H9 (cell line): Measurements from ENCODE around the gene NRROS. TPM values are rescaled to one million over a fixed set of nuclear protein-coding genes. Genes with fewer than 3 reads are reported as not detected.

Experiments used
- DNase-seq: peaks from one replicate; pipeline ENCODE4 v3.0.0-alpha.2; 2017
- H2AFZ ChIP-seq: one replicate; pipeline ENCODE4 v1.6.1; 2013; ENCODE audit warnings: mild to moderate bottlenecking, low read length, control low read depth, moderate library complexity
- H2AK5ac ChIP-seq: 2 replicates; pipeline ENCODE4 v1.6.1; 2013; ENCODE audit warnings: low read length, control low read depth, mixed read lengths; ENCODE audit not compliant: insufficient read length
- H2BK120ac ChIP-seq: one replicate; pipeline ENCODE4 v1.6.1; 2013; ENCODE audit warnings: low read depth, mild to moderate bottlenecking, low read length, control low read depth, inconsistent platforms; ENCODE audit not compliant: poor library complexity, severe bottlenecking
- H2BK12ac ChIP-seq: 2 replicates; pipeline ENCODE4 v1.6.1; 2013; ENCODE audit warnings: low read length, control low read depth, mixed read lengths, low read depth; ENCODE audit not compliant: insufficient read length
- H2BK15ac ChIP-seq: 2 replicates; pipeline ENCODE4 v1.6.1; 2013; ENCODE audit warnings: low read depth, low read length, control low read depth
- H2BK20ac ChIP-seq: one replicate; pipeline ENCODE4 v1.6.1; 2013; ENCODE audit warnings: low read depth, mild to moderate bottlenecking, low read length, control low read depth, inconsistent platforms; ENCODE audit not compliant: poor library complexity, severe bottlenecking
- H2BK5ac ChIP-seq: 2 replicates; pipeline ENCODE4 v1.6.1; 2013; ENCODE audit warnings: low read length, control low read depth, mixed read lengths; ENCODE audit not compliant: insufficient read length
- H3K14ac ChIP-seq: 2 replicates; pipeline ENCODE4 v1.6.1; 2013; ENCODE audit warnings: low read length, control low read depth; ENCODE audit not compliant: insufficient read depth
- H3K18ac ChIP-seq: 2 replicates; pipeline ENCODE4 v1.6.1; 2013; ENCODE audit warnings: low read depth, mild to moderate bottlenecking, mixed read lengths, low read length, control low read depth; ENCODE audit not compliant: insufficient read length
- H3K23ac ChIP-seq: 2 replicates; pipeline ENCODE4 v1.6.1; 2013; ENCODE audit warnings: low read length, control low read depth, mixed read lengths, low read depth; ENCODE audit not compliant: insufficient read length
- H3K23me2 ChIP-seq: 2 replicates; pipeline ENCODE4 v1.6.1; 2013; ENCODE audit warnings: low read depth, mild to moderate bottlenecking, mixed read lengths, low read length, control low read depth; ENCODE audit not compliant: insufficient read length, poor library complexity, severe bottlenecking
- H3K27ac ChIP-seq: 2 replicates; pipeline ENCODE4 v1.5.1; 2013; ENCODE audit warnings: low read length, control low read depth, mixed read lengths, low read depth; ENCODE audit not compliant: insufficient read length
- H3K27me3 ChIP-seq: 2 replicates; pipeline ENCODE4 v1.6.1; 2013; ENCODE audit warnings: low read length, control low read depth, inconsistent platforms; ENCODE audit not compliant: insufficient read depth
- H3K4ac ChIP-seq: 2 replicates; pipeline ENCODE4 v1.6.1; 2013; ENCODE audit warnings: low read depth, mild to moderate bottlenecking, control low read depth, inconsistent platforms, low read length, moderate library complexity
- H3K4me1 ChIP-seq: 2 replicates; pipeline ENCODE4 v1.6.1; 2013; ENCODE audit warnings: low read length, control low read depth, inconsistent platforms; ENCODE audit not compliant: insufficient read depth
- H3K4me2 ChIP-seq: 2 replicates; pipeline ENCODE4 v1.6.1; 2013; ENCODE audit warnings: low read length, control low read depth, mixed read lengths; ENCODE audit not compliant: insufficient read length, insufficient read depth
- H3K56ac ChIP-seq: 2 replicates; pipeline ENCODE4 v1.6.1; 2013; ENCODE audit warnings: low read depth, mild to moderate bottlenecking, mixed read lengths, low read length, control low read depth; ENCODE audit not compliant: insufficient read length
- H3K79me1 ChIP-seq: 2 replicates; pipeline ENCODE4 v1.6.1; 2013; ENCODE audit warnings: low read depth, mild to moderate bottlenecking, moderate library complexity, low read length, control low read depth, inconsistent platforms; ENCODE audit not compliant: insufficient read depth, poor library complexity, severe bottlenecking
- H3K79me2 ChIP-seq: 2 replicates; pipeline ENCODE4 v1.6.1; 2013; ENCODE audit warnings: low read length, control low read depth, inconsistent platforms; ENCODE audit not compliant: insufficient read depth
- H3K9ac ChIP-seq: 2 replicates; pipeline ENCODE4 v1.6.1; 2013; ENCODE audit warnings: low read length, control low read depth, mixed read lengths; ENCODE audit not compliant: insufficient read length; ENCODE audit errors: extremely low read depth
- H3K9me3 ChIP-seq: one replicate; pipeline ENCODE4 v1.6.1; 2013; ENCODE audit warnings: low read depth, low read length, inconsistent platforms; ENCODE audit not compliant: control insufficient read depth
- H3T11ph ChIP-seq: one replicate; pipeline ENCODE4 v1.6.1; 2013; ENCODE audit warnings: mild to moderate bottlenecking, low read length, control low read depth, inconsistent platforms
- H4K20me1 ChIP-seq: one replicate; pipeline ENCODE4 v1.6.1; 2013; ENCODE audit not compliant: control insufficient read depth, insufficient read length, insufficient read depth
- H4K5ac ChIP-seq: 2 replicates; pipeline ENCODE4 v1.6.1; 2013; ENCODE audit warnings: low read depth, mild to moderate bottlenecking, mixed read lengths, low read length, control low read depth; ENCODE audit not compliant: insufficient read length
- H4K8ac ChIP-seq: replicated peaks from 2 replicates; pipeline ENCODE4 v1.6.1; 2013; ENCODE audit warnings: low read length, control low read depth, mixed read lengths, low read depth; ENCODE audit not compliant: insufficient read length
- H4K91ac ChIP-seq: 2 replicates; pipeline ENCODE4 v1.6.1; 2013; ENCODE audit warnings: low read depth, mild to moderate bottlenecking, moderate library complexity, mixed read lengths, low read length, control low read depth; ENCODE audit not compliant: insufficient read length
- H3K27ac Mint-ChIP-seq, 3 experiments: 2 replicates in 2 of 3; 3 replicates in 1 of 3; pipeline ENCODE4 v1.8.0; 2020 to 2021; ENCODE audit warnings: mixed read lengths in 3 of 3, mild to moderate bottlenecking in 1 of 3, moderate library complexity in 1 of 3
- H3K27me3 Mint-ChIP-seq: 2 replicates; pipeline ENCODE4 v1.8.0; 2021; ENCODE audit warnings: low read depth, mild to moderate bottlenecking, moderate library complexity, mixed read lengths
- H3K36me3 Mint-ChIP-seq, 3 experiments: 2 replicates in 2 of 3; 3 replicates in 1 of 3; pipeline ENCODE4 v1.8.0; 2020 to 2021; ENCODE audit warnings: low read depth in 3 of 3, mixed read lengths in 3 of 3; ENCODE audit not compliant: insufficient read depth in 1 of 3
- H3K4me1 Mint-ChIP-seq, 2 experiments: 2 replicates each; pipeline ENCODE4 v1.8.0; 2020; ENCODE audit warnings: mixed read lengths in 2 of 2
- H3K4me3 Mint-ChIP-seq, 2 experiments: 2 replicates in 1 of 2; 3 replicates in 1 of 2; pipeline ENCODE4 v1.8.0; 2020 to 2021; ENCODE audit warnings: mild to moderate bottlenecking in 2 of 2, mixed read lengths in 2 of 2, moderate library complexity in 1 of 2
- H3K9me3 Mint-ChIP-seq, 2 experiments: 2 replicates in 1 of 2; 3 replicates in 1 of 2; pipeline ENCODE4 v1.8.0; 2020; ENCODE audit warnings: mild to moderate bottlenecking in 2 of 2, mixed read lengths in 2 of 2, moderate library complexity in 1 of 2
- WGBS: extraction: QIAGEN DNeasy Blood & Tissue Kit; methylation state at CpG from one replicate; pipeline ENCODE4 v1.1.7; 2013; ENCODE audit warnings: missing lambda C conversion rate, low lambda C conversion rate, mixed read lengths; ENCODE audit not compliant: insufficient read length; ENCODE audit errors: extremely low coverage; 5-methylcytosine and 5-hydroxymethylcytosine counted together
- total RNA-seq: library from RNA; stranded (reverse); gene quantifications from 2 replicates; pipeline ENCODE4 v1.2.1, GENCODE V29; 2021
- TF ChIP-seq, protein P1 (sequence below): fragments of 200-600 bp; sonication (generic); conservative IDR thresholded peaks from 3 replicates; pipeline ENCODE4 v1.8.0; 2021; ENCODE audit warnings: antibody characterized with exemption, mild to moderate bottlenecking

The NRROS gene
- total RNA-seq, 1 experiment from 2014 or later: 4.0 TPM

DNA sequence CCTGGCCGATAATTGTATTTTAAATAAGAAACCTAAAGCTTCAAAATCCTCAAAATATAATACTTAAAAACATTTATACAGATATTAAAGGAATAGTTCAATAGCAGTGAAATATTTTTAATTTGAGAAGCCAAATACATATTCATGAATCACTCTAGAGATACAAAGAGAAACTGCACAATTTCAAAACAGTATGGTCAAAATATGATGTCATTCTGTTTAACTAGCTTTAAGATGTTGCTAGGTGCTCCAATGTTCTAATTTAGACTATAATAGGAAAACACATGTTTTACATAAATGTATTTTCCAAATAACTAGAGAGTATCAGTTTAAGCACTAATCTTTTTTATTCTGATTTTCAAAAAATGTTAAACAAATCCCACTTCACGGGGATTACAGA, 10.3 kb upstream of the NRROS start:
- no peak overlapping the region for H3T11ph ChIP-seq
- Mint-ChIP-seq H3K9me3 (no peaks in the 10 kb centered on the region), H3K27ac (no peak overlapping the region), H3K4me3 (no peak overlapping the region), H3K27me3 (no peaks in the 10 kb centered on the region; the same call in 1 of the 2 replicates), H3K36me3 (peaks cover 0 to 5% (median 0%) of the 10 kb centered on the region in 3 experiments; a peak in 2 of 7 replicates), H3K4me1 (peaks cover 33 to 35% of the 10 kb centered on the region in 2 experiments)
- H3K23me2 ChIP-seq: peaks cover 8% of the 10 kb centered on the region
- H3K79me1 ChIP-seq: no peaks in the 10 kb centered on the region
- H3K27ac ChIP-seq: no peak overlapping the region
- no peak overlapping the region for H3K4me2 ChIP-seq
- DNase-seq: no peak
- no peak overlapping the region for H2BK20ac ChIP-seq
- no peak overlapping the region for H2AFZ ChIP-seq
- no peak overlapping the region for H2BK15ac ChIP-seq
- H3K14ac ChIP-seq: no peak overlapping the region
- H4K5ac ChIP-seq: no peak overlapping the region
- H2BK120ac ChIP-seq: no peak overlapping the region
- H4K8ac ChIP-seq: no peak overlapping the region
- H3K23ac ChIP-seq: no peak overlapping the region
- TF ChIP-seq, protein P1, sequence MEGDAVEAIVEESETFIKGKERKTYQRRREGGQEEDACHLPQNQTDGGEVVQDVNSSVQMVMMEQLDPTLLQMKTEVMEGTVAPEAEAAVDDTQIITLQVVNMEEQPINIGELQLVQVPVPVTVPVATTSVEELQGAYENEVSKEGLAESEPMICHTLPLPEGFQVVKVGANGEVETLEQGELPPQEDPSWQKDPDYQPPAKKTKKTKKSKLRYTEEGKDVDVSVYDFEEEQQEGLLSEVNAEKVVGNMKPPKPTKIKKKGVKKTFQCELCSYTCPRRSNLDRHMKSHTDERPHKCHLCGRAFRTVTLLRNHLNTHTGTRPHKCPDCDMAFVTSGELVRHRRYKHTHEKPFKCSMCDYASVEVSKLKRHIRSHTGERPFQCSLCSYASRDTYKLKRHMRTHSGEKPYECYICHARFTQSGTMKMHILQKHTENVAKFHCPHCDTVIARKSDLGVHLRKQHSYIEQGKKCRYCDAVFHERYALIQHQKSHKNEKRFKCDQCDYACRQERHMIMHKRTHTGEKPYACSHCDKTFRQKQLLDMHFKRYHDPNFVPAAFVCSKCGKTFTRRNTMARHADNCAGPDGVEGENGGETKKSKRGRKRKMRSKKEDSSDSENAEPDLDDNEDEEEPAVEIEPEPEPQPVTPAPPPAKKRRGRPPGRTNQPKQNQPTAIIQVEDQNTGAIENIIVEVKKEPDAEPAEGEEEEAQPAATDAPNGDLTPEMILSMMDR: no peak
- H3K9ac ChIP-seq: no peak overlapping the region
- H3K79me2 ChIP-seq: no peaks in the 10 kb centered on the region
- no peak overlapping the region for H4K91ac ChIP-seq
- no peaks in the 10 kb centered on the region for H3K9me3 ChIP-seq
- H3K56ac ChIP-seq: no peak overlapping the region
- peaks cover 2% of the 10 kb centered on the region; the same call in 1 of the 2 replicates for H3K4me1 ChIP-seq
- no peaks in the 10 kb centered on the region for H4K20me1 ChIP-seq
- WGBS: no CpG with 5 or more reads among the region's 2 CpGs
- H2AK5ac ChIP-seq: no peak overlapping the region
- no peak overlapping the region for H3K18ac ChIP-seq
- H2BK12ac ChIP-seq: no peak overlapping the region
- H3K4ac ChIP-seq: no peak overlapping the region
- no peak overlapping the region for H2BK5ac ChIP-seq
- H3K27me3 ChIP-seq: no peaks in the 10 kb centered on the region
